ENCODE measurements around the gene GSG1L. TPM values are rescaled to one million over a fixed set of nuclear protein-coding genes. Genes with fewer than 3 reads are reported as not detected.

GSG1L gene
- total RNA-seq, 1 experiment from 2014 or later: not detected

GRCh38 chr16:28035866-28036393 is 27.6 kb downstream of the GSG1L start:
- no peaks in the 10 kb centered on the region for H3K36me3 ChIP-seq (ENCODE audit: insufficient read depth, low read length)
- H3K79me2 ChIP-seq (ENCODE audit: low read length): no peaks in the 10 kb centered on the region
- H3K27me3 ChIP-seq (ENCODE audit: low read length): no peaks in the 10 kb centered on the region
- no peak overlapping the region for H2AFZ ChIP-seq (ENCODE audit: low read length)
- no peaks in the 10 kb centered on the region for H3K4me1 ChIP-seq (ENCODE audit: low read length)
- H4K20me1 ChIP-seq (ENCODE audit: insufficient read depth, low read depth, low read length): no peaks in the 10 kb centered on the region
- H3K4me2 ChIP-seq (ENCODE audit: low read depth, low read length, poor library complexity, severe bottlenecking): no peak overlapping the region
- no peak overlapping the region for H3K9ac ChIP-seq (ENCODE audit: low read length)
- DNase-seq: no peak
- H3K27ac ChIP-seq (ENCODE audit: low read length): no peak overlapping the region
- no peaks in the 10 kb centered on the region for H3K9me3 ChIP-seq (ENCODE audit: low read length)
- no peaks in the 10 kb centered on the region for H3K9me2 ChIP-seq (replicated peaks; ENCODE audit: insufficient read depth, low read length)
- H3K4me3 ChIP-seq (ENCODE audit: low read length): no peak overlapping the region

GRCh38 chr16:28033870-28034269 is 29.6 kb downstream of the GSG1L start:
- H3K4me1 ChIP-seq (ENCODE audit: low read length): no peaks in the 10 kb centered on the region
- no peak overlapping the region for H3K4me2 ChIP-seq (ENCODE audit: low read depth, low read length, poor library complexity, severe bottlenecking)
- no peak for DNase-seq
- no peaks in the 10 kb centered on the region for H3K9me3 ChIP-seq (ENCODE audit: low read length)
- no peak overlapping the region for H3K4me3 ChIP-seq (ENCODE audit: low read length)
- H4K20me1 ChIP-seq (ENCODE audit: insufficient read depth, low read depth, low read length): no peaks in the 10 kb centered on the region
- H3K36me3 ChIP-seq (ENCODE audit: insufficient read depth, low read length): no peaks in the 10 kb centered on the region
- no peaks in the 10 kb centered on the region for H3K9me2 ChIP-seq (replicated peaks; ENCODE audit: insufficient read depth, low read length)
- no peak overlapping the region for H3K9ac ChIP-seq (ENCODE audit: low read length)
- H2AFZ ChIP-seq (ENCODE audit: low read length): no peak overlapping the region
- H3K79me2 ChIP-seq (ENCODE audit: low read length): no peaks in the 10 kb centered on the region
- H3K27ac ChIP-seq (ENCODE audit: low read length): no peak overlapping the region
- no peaks in the 10 kb centered on the region for H3K27me3 ChIP-seq (ENCODE audit: low read length)

DNA sequence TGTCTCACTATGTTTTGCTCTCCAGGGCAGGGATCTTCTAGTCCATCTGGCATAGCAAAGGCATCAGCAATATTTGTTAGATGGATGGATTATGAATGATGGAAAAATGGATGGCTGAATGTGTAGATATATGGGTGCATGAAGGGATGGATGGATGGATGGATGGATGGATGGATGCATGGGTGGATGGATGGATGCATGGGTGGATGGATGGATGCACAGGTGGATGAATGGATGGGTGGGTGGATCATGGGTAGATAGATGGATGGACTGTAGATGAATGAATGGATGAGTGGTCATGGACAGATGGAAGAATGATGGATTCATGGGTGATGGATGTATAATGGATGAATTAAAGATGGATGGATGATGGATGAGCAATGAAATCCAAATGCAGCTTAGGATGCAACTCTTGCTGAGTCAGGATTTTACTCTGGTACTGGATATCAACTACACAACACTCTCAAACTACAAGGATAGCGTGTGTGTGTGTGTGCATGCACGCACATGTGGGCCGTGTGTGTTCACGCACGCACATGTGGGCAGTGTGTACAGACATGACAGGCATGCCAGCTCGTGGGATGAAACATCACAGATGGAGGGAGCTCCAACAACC is 34.0 kb downstream of the GSG1L start:
- peaks cover 3% of the 10 kb centered on the region; the same call in 1 of the 2 replicates for H3K9me3 ChIP-seq (ENCODE audit: low read length)
- H3K9me2 ChIP-seq (replicated peaks; ENCODE audit: insufficient read depth, low read length): no peaks in the 10 kb centered on the region
- H3K36me3 ChIP-seq (ENCODE audit: insufficient read depth, low read length): no peaks in the 10 kb centered on the region
- no peak overlapping the region for H3K4me2 ChIP-seq (ENCODE audit: low read depth, low read length, poor library complexity, severe bottlenecking)
- H4K20me1 ChIP-seq (ENCODE audit: insufficient read depth, low read depth, low read length): no peaks in the 10 kb centered on the region
- H3K9ac ChIP-seq (ENCODE audit: low read length): no peak overlapping the region
- no peak overlapping the region for H3K4me3 ChIP-seq (ENCODE audit: low read length)
- no peak overlapping the region for H3K27ac ChIP-seq (ENCODE audit: low read length)
- no peak overlapping the region for H2AFZ ChIP-seq (ENCODE audit: low read length)
- H3K4me1 ChIP-seq (ENCODE audit: low read length): no peaks in the 10 kb centered on the region
- H3K79me2 ChIP-seq (ENCODE audit: low read length): no peaks in the 10 kb centered on the region
- DNase-seq: no peak
- no peaks in the 10 kb centered on the region for H3K27me3 ChIP-seq (ENCODE audit: low read length)

DNA sequence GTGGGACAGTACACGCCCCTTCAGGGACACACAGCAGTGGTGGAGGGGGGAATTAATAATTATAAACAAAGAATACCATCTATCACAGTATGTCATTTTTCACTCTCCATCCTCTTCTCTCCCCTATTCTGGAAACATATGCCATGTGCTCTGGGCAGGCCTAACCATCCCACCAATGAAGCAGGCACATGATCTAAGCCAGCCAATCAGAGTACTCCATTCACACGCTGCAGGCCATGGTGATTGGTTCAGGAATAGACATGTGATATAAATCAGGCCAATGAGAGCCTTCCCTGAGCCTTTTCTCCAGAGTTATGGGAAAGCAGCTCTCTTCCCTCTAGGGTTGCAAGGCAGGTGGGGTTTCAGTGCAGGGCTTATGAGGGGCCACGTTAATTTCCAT is 36.5 kb downstream of the GSG1L start:
- DNase-seq: peak; percentile 51
- Histone ChIP-seq H3K36me3 (ENCODE audit: insufficient read depth, low read length) (no peaks in the 10 kb centered on the region), H3K4me1 (ENCODE audit: low read length) (no peaks in the 10 kb centered on the region), H3K4me2 (ENCODE audit: low read depth, low read length, poor library complexity, severe bottlenecking) (no peak overlapping the region), H3K9me2 (replicated peaks; ENCODE audit: insufficient read depth, low read length) (no peaks in the 10 kb centered on the region), H2AFZ (ENCODE audit: low read length) (no peak overlapping the region), H4K20me1 (ENCODE audit: insufficient read depth, low read depth, low read length) (no peaks in the 10 kb centered on the region), H3K27ac (ENCODE audit: low read length) (no peak overlapping the region), H3K9ac (ENCODE audit: low read length) (no peak overlapping the region), H3K4me3 (ENCODE audit: low read length) (no peak overlapping the region), H3K9me3 (ENCODE audit: low read length) (peaks cover 3% of the 10 kb centered on the region; the same call in 1 of the 2 replicates), H3K79me2 (ENCODE audit: low read length) (no peaks in the 10 kb centered on the region), H3K27me3 (ENCODE audit: low read length) (no peaks in the 10 kb centered on the region)

DNA sequence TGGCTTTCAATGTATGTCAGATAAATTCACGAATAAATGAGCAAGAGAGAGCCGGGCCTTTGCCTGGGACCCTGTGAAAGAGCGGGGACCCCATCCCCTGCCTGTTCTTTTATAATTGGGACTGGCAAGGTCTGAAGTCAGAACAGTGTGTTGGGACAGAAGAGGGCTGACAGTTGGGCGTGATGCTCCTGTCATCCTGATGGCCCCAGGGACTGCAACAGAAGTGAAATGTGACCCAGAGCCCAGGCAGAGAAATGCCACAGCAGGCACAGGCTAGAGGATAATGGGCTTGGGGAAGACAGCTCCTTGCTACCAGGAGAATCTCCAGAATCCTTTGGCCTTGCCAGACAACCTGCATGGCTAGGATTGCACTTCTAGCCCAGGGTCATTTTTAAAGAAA is 37.9 kb downstream of the GSG1L start:
- H3K27me3 ChIP-seq (ENCODE audit: low read length): no peaks in the 10 kb centered on the region
- H4K20me1 ChIP-seq (ENCODE audit: insufficient read depth, low read depth, low read length): no peaks in the 10 kb centered on the region
- H3K9me2 ChIP-seq (replicated peaks; ENCODE audit: insufficient read depth, low read length): no peaks in the 10 kb centered on the region
- H3K27ac ChIP-seq (ENCODE audit: low read length): no peak overlapping the region
- H3K79me2 ChIP-seq (ENCODE audit: low read length): no peaks in the 10 kb centered on the region
- no peak overlapping the region for H3K9ac ChIP-seq (ENCODE audit: low read length)
- no peak overlapping the region for H3K4me3 ChIP-seq (ENCODE audit: low read length)
- H3K36me3 ChIP-seq (ENCODE audit: insufficient read depth, low read length): no peaks in the 10 kb centered on the region
- peaks cover 3% of the 10 kb centered on the region; the same call in 1 of the 2 replicates for H3K9me3 ChIP-seq (ENCODE audit: low read length)
- H2AFZ ChIP-seq (ENCODE audit: low read length): no peak overlapping the region
- no peak for DNase-seq
- no peak overlapping the region for H3K4me2 ChIP-seq (ENCODE audit: low read depth, low read length, poor library complexity, severe bottlenecking)
- H3K4me1 ChIP-seq (ENCODE audit: low read length): no peaks in the 10 kb centered on the region

- no peak overlapping the region for H3K9ac ChIP-seq (ENCODE audit: low read length)
- H4K20me1 ChIP-seq (ENCODE audit: insufficient read depth, low read depth, low read length): no peaks in the 10 kb centered on the region
- H3K4me3 ChIP-seq (ENCODE audit: low read length): no peak overlapping the region
- DNase-seq: no peak
- no peak overlapping the region for H2AFZ ChIP-seq (ENCODE audit: low read length)
- H3K9me2 ChIP-seq (replicated peaks; ENCODE audit: insufficient read depth, low read length): no peaks in the 10 kb centered on the region
- H3K27me3 ChIP-seq (ENCODE audit: low read length): no peaks in the 10 kb centered on the region
- no peak overlapping the region for H3K27ac ChIP-seq (ENCODE audit: low read length)
- H3K9me3 ChIP-seq (ENCODE audit: low read length): no peaks in the 10 kb centered on the region
- no peak overlapping the region for H3K4me2 ChIP-seq (ENCODE audit: low read depth, low read length, poor library complexity, severe bottlenecking)
- H3K4me1 ChIP-seq (ENCODE audit: low read length): no peaks in the 10 kb centered on the region
- no peaks in the 10 kb centered on the region for H3K36me3 ChIP-seq (ENCODE audit: insufficient read depth, low read length)
- H3K79me2 ChIP-seq (ENCODE audit: low read length): no peaks in the 10 kb centered on the region
Measured at GRCh38 chr16:28019218-28019617, 44.3 kb downstream of the GSG1L start.

GRCh38 chr16:28014851-28015250 is 48.7 kb downstream of the GSG1L start:
- no peaks in the 10 kb centered on the region for H3K79me2 ChIP-seq (ENCODE audit: low read length)
- no peaks in the 10 kb centered on the region for H3K36me3 ChIP-seq (ENCODE audit: insufficient read depth, low read length)
- no peak overlapping the region for H3K9ac ChIP-seq (ENCODE audit: low read length)
- H3K9me2 ChIP-seq (replicated peaks; ENCODE audit: insufficient read depth, low read length): no peaks in the 10 kb centered on the region
- H3K27ac ChIP-seq (ENCODE audit: low read length): no peak overlapping the region
- no peaks in the 10 kb centered on the region for H3K27me3 ChIP-seq (ENCODE audit: low read length)
- no peak overlapping the region for H3K4me3 ChIP-seq (ENCODE audit: low read length)
- no peaks in the 10 kb centered on the region for H3K9me3 ChIP-seq (ENCODE audit: low read length)
- H3K4me1 ChIP-seq (ENCODE audit: low read length): peaks cover 9% of the 10 kb centered on the region
- H4K20me1 ChIP-seq (ENCODE audit: insufficient read depth, low read depth, low read length): no peaks in the 10 kb centered on the region
- no peak for DNase-seq
- H3K4me2 ChIP-seq (ENCODE audit: low read depth, low read length, poor library complexity, severe bottlenecking): no peak overlapping the region
- no peak overlapping the region for H2AFZ ChIP-seq (ENCODE audit: low read length)

DNA sequence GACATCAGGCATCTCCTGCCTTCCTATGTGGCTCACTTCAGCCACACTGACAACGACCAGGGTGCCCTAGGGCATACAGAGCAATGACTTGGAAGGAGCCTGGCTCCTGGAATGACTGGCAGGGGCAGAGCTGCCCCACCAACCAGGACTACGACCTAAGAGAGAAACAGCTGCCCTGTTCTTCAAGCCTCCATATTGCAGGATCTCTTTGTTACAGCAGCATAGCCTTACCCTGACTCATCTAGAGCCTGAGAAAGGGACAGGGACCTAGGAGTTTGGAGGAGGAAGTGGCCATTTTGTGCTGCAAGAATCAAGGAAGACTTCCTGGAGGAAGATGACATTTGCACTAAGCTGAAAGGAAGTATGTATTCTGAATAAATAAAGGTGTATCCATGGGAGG is 49.6 kb downstream of the GSG1L start:
- H3K4me1 ChIP-seq (ENCODE audit: low read length): peaks cover 9% of the 10 kb centered on the region
- H2AFZ ChIP-seq (ENCODE audit: low read length): no peak overlapping the region
- H3K9me2 ChIP-seq (replicated peaks; ENCODE audit: insufficient read depth, low read length): no peaks in the 10 kb centered on the region
- no peaks in the 10 kb centered on the region for H3K27me3 ChIP-seq (ENCODE audit: low read length)
- H3K9ac ChIP-seq (ENCODE audit: low read length): no peak overlapping the region
- no peak overlapping the region for H3K4me2 ChIP-seq (ENCODE audit: low read depth, low read length, poor library complexity, severe bottlenecking)
- no peak for DNase-seq
- H3K4me3 ChIP-seq (ENCODE audit: low read length): no peak overlapping the region
- H3K36me3 ChIP-seq (ENCODE audit: insufficient read depth, low read length): no peaks in the 10 kb centered on the region
- no peaks in the 10 kb centered on the region for H3K79me2 ChIP-seq (ENCODE audit: low read length)
- H3K9me3 ChIP-seq (ENCODE audit: low read length): no peaks in the 10 kb centered on the region
- H3K27ac ChIP-seq (ENCODE audit: low read length): no peak overlapping the region
- no peaks in the 10 kb centered on the region for H4K20me1 ChIP-seq (ENCODE audit: insufficient read depth, low read depth, low read length)
